Astrocyte (in vitro differentiated cells and primary cell): Measurements from ENCODE around the gene SKIC3. TPM values are rescaled to one million over a fixed set of nuclear protein-coding genes. Genes with fewer than 3 reads are reported as not detected.

Experiments used
- DNase-seq: peaks from one replicate; pipeline ENCODE4 v3.0.0-alpha.2; 2010; ENCODE audit warnings: low read depth
- FAIRE-seq: peaks from 2 replicates; lab custom pipeline; 2011; peaks lifted over from hg19 to GRCh38; lab: Jason Lieb, UNC
- H2AFZ ChIP-seq: 2 replicates; pipeline ENCODE4 v1.6.0; 2012; ENCODE audit warnings: low read depth, low read length, inconsistent platforms
- H3K27ac ChIP-seq: 2 replicates; pipeline ENCODE4 v1.5.1; 2011; ENCODE audit warnings: low read depth, low read length, inconsistent platforms
- H3K27me3 ChIP-seq: 2 replicates; pipeline ENCODE4 v1.6.0; 2011; ENCODE audit warnings: low read length, inconsistent platforms; ENCODE audit not compliant: insufficient read depth
- H3K36me3 ChIP-seq: 2 replicates; pipeline ENCODE4 v1.5.1; 2011; ENCODE audit warnings: low read length, inconsistent platforms; ENCODE audit not compliant: insufficient read depth
- H3K4me1 ChIP-seq: 2 replicates; pipeline ENCODE4 v1.5.1; 2011; ENCODE audit warnings: low read length, inconsistent platforms; ENCODE audit not compliant: insufficient read depth
- H3K4me2 ChIP-seq: 2 replicates; pipeline ENCODE4 v1.6.0; 2012; ENCODE audit warnings: low read length, inconsistent platforms
- H3K4me3 ChIP-seq: 2 replicates; pipeline ENCODE4 v1.5.1; 2011; ENCODE audit warnings: low read depth, mild to moderate bottlenecking, low read length, inconsistent platforms; ENCODE audit not compliant: insufficient read depth
- H3K79me2 ChIP-seq: 2 replicates; pipeline ENCODE4 v1.6.0; 2012; ENCODE audit warnings: mild to moderate bottlenecking, low read length, inconsistent platforms; ENCODE audit not compliant: insufficient read depth
- H3K9ac ChIP-seq: 2 replicates; pipeline ENCODE4 v1.6.0; 2012; ENCODE audit warnings: mild to moderate bottlenecking, low read length, inconsistent platforms
- H3K9me3 ChIP-seq: 2 replicates; pipeline ENCODE4 v1.5.1; 2012; ENCODE audit warnings: low read depth, mild to moderate bottlenecking, low read length, inconsistent platforms; ENCODE audit not compliant: insufficient read depth
- H4K20me1 ChIP-seq: 2 replicates; pipeline ENCODE4 v1.6.0; 2012; ENCODE audit warnings: low read length, inconsistent platforms; ENCODE audit not compliant: insufficient read depth
- H3K27ac Mint-ChIP-seq: one replicate; pipeline ENCODE4 v1.8.0; 2021; ENCODE audit warnings: mild to moderate bottlenecking, mixed read lengths; ENCODE audit not compliant: unreplicated experiment
- H3K27me3 Mint-ChIP-seq: one replicate; pipeline ENCODE4 v1.8.0; 2021; ENCODE audit warnings: low read depth, mixed read lengths; ENCODE audit not compliant: unreplicated experiment
- H3K36me3 Mint-ChIP-seq: one replicate; pipeline ENCODE4 v1.8.0; 2021; ENCODE audit warnings: low read depth, mixed read lengths; ENCODE audit not compliant: unreplicated experiment
- H3K4me1 Mint-ChIP-seq: one replicate; pipeline ENCODE4 v1.8.0; 2021; ENCODE audit warnings: low read depth, mixed read lengths; ENCODE audit not compliant: unreplicated experiment
- H3K4me3 Mint-ChIP-seq: one replicate; pipeline ENCODE4 v1.8.0; 2021; ENCODE audit warnings: mild to moderate bottlenecking, moderate library complexity, mixed read lengths; ENCODE audit not compliant: unreplicated experiment
- H3K9me3 Mint-ChIP-seq: one replicate; pipeline ENCODE4 v1.8.0; 2021; ENCODE audit warnings: mild to moderate bottlenecking, mixed read lengths; ENCODE audit not compliant: unreplicated experiment
- CTCF ChIP-seq: IDR thresholded peaks from 2 replicates; pipeline ENCODE4 v1.5.1; 2011; ENCODE audit warnings: low read depth, mild to moderate bottlenecking, inconsistent platforms, low read length, moderate library complexity; ENCODE audit not compliant: insufficient read depth
- EZH2 ChIP-seq: IDR thresholded peaks from 2 replicates; pipeline ENCODE4 v1.6.1; 2012; ENCODE audit warnings: mild to moderate bottlenecking, low read length, inconsistent platforms; ENCODE audit not compliant: insufficient read depth
- total RNA-seq: library from RNA; stranded (reverse); gene quantifications from 2 replicates; pipeline ENCODE4 v1.2.1, GENCODE V29; 2021

Gene SKIC3
- total RNA-seq, 1 donor from 2014 or later: 99.9 TPM

DNA sequence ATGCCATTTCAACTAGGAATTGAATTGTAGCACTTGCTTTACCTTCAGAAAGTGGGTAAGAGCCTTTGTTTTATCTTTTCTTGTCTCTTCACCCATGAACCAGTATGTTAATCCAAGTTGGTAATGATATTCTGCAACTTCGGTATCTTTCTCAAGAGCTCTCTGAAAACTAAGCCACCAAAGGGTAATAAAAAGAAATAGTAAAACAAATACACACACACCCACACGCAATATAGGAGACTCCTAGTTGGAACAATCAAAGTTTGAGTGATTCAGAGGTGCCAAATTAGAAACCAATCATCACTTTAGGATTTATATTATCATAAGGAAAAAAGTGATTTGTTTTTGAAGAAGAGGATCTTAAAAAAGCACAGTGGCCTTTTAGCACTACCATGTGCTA, 30.4 kb downstream of the SKIC3 start:
- H3K4me3 Mint-ChIP-seq: no peak overlapping the region

DNA sequence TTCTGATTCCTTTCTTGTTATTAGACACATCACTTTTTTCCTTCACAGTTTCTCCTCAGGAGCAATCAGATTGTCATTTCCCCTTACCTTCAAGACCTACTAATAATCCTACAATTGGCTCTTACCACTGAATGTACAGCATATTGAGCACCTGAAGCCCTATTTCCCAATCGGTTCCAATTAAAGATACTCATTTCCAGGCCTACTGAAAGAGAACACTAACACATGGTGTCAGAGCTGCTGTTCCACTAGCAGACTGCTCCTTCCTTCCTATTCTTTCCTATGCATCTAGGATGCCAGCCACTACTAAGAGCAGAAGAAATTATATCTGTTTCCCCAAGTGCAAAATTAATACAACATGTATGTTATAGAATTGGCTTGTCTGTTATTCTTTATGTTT, 34.6 kb downstream of the SKIC3 start:
- Histone ChIP-seq H3K36me3 (peaks cover 37% of the 10 kb centered on the region), H3K4me3 (no peak overlapping the region), H3K79me2 (no peaks in the 10 kb centered on the region), H4K20me1 (no peaks in the 10 kb centered on the region), H3K4me1 (no peaks in the 10 kb centered on the region), H3K27ac (no peak overlapping the region), H3K9ac (no peak overlapping the region), H3K4me2 (no peak overlapping the region), H3K9me3 (no peaks in the 10 kb centered on the region), H2AFZ (no peak overlapping the region), H3K27me3 (no peaks in the 10 kb centered on the region)
- no peaks in the 10 kb centered on the region for H3K9me3 Mint-ChIP-seq
- DNase-seq: no peak
- FAIRE-seq: no peak
- TF ChIP-seq CTCF (no peak), EZH2 (no peak)
- no peak overlapping the region for H3K27ac Mint-ChIP-seq
- peaks cover 9% of the 10 kb centered on the region for H3K36me3 Mint-ChIP-seq
- no peaks in the 10 kb centered on the region for H3K27me3 Mint-ChIP-seq
- no peak overlapping the region for H3K4me3 Mint-ChIP-seq
- H3K4me1 Mint-ChIP-seq: no peaks in the 10 kb centered on the region

More for the DNA sequence above, 30.4 kb downstream of the SKIC3 start:
- Histone ChIP-seq H3K36me3 (peaks cover 30% of the 10 kb centered on the region), H3K9ac (no peak overlapping the region), H3K4me1 (no peaks in the 10 kb centered on the region), H4K20me1 (no peaks in the 10 kb centered on the region), H3K4me3 (no peak overlapping the region), H3K79me2 (no peaks in the 10 kb centered on the region), H3K27me3 (no peaks in the 10 kb centered on the region), H2AFZ (no peak overlapping the region), H3K9me3 (no peaks in the 10 kb centered on the region), H3K4me2 (no peak overlapping the region), H3K27ac (no peak overlapping the region)
- H3K36me3 Mint-ChIP-seq: peaks cover 9% of the 10 kb centered on the region
- DNase-seq (no peak), FAIRE-seq (peak; percentile 37)
- peaks cover 2% of the 10 kb centered on the region for H3K4me1 Mint-ChIP-seq
- no peaks in the 10 kb centered on the region for H3K27me3 Mint-ChIP-seq
- H3K27ac Mint-ChIP-seq: no peak overlapping the region
- TF ChIP-seq EZH2 (no peak), CTCF (no peak)
- no peaks in the 10 kb centered on the region for H3K9me3 Mint-ChIP-seq

DNA sequence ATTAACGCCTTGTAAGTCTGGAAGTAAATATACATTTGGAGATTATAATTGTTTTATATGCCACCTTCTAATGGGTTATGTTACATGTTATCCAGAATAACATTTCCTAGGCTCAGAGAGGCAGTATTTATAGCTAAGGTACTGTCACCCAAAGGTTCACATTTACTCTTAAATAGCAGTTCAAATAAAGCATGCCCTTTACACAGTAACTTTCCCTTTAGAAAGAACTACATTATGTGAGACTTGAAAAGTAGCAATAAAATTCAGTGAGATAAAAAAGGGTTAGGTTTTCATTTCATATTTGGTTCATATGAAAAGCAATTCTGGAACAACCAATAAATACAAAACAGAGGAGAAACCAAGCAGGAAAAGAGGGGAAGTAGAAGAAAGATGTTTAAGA, 35.1 kb downstream of the SKIC3 start:
- no peaks in the 10 kb centered on the region for H3K4me1 ChIP-seq
- H3K27me3 ChIP-seq: no peaks in the 10 kb centered on the region
- no peak overlapping the region for H3K9ac ChIP-seq
- H3K9me3 ChIP-seq: no peaks in the 10 kb centered on the region
- Mint-ChIP-seq H3K4me3 (no peak overlapping the region), H3K27ac (no peak overlapping the region), H3K36me3 (peaks cover 9% of the 10 kb centered on the region), H3K9me3 (no peaks in the 10 kb centered on the region), H3K27me3 (no peaks in the 10 kb centered on the region), H3K4me1 (no peaks in the 10 kb centered on the region)
- no peak overlapping the region for H3K27ac ChIP-seq
- no peak overlapping the region for H3K4me3 ChIP-seq
- no peaks in the 10 kb centered on the region for H4K20me1 ChIP-seq
- no peak overlapping the region for H2AFZ ChIP-seq
- no peak overlapping the region for H3K4me2 ChIP-seq
- FAIRE-seq: no peak
- DNase-seq: no peak
- no peaks in the 10 kb centered on the region for H3K79me2 ChIP-seq
- peaks cover 42% of the 10 kb centered on the region for H3K36me3 ChIP-seq
- TF ChIP-seq CTCF (no peak), EZH2 (no peak)
